Liver (tissue), 9 donors: ENCODE measurements around the gene MED26. TPM values are rescaled to one million over a fixed set of nuclear protein-coding genes. Genes with fewer than 3 reads are reported as not detected.
"Not testable (repeated sequence)": the region's sequence is repeated elsewhere in the genome, so short reads cannot be mapped to it uniquely, and the experiment has no call there.

Source experiments
- DNase-seq: peaks from one replicate; pipeline ENCODE4 v3.0.0-alpha.2; 2017; ENCODE audit warnings: low spot score
- H3K27ac ChIP-seq, 2 donors: one replicate each; pipeline ENCODE4 v1.7.0; 2013; ENCODE audit warnings: inconsistent platforms in 2 of 2, low read length in 2 of 2, control low read depth in 1 of 2, low read depth in 1 of 2, mild to moderate bottlenecking in 1 of 2
- H3K27me3 ChIP-seq, 4 donors: one replicate each; pipeline versions ENCODE4 v1.6.1 to v1.7.0; 2013; ENCODE audit warnings: low read length in 3 of 4, inconsistent platforms in 1 of 4, mild to moderate bottlenecking in 1 of 4, moderate library complexity in 1 of 4; ENCODE audit not compliant: control insufficient read depth in 4 of 4, insufficient read depth in 4 of 4
- H3K36me3 ChIP-seq, 4 donors: one replicate each; pipeline versions ENCODE4 v1.6.1 to v1.7.0; 2013; ENCODE audit warnings: low read length in 3 of 4, mild to moderate bottlenecking in 3 of 4, low read depth in 1 of 4, moderate library complexity in 1 of 4; ENCODE audit not compliant: control insufficient read depth in 4 of 4, insufficient read depth in 3 of 4
- H3K4me1 ChIP-seq, 4 donors: one replicate each; pipeline versions ENCODE4 v1.6.1 to v1.7.0; 2013; ENCODE audit warnings: low read length in 3 of 4, mild to moderate bottlenecking in 3 of 4, moderate library complexity in 1 of 4; ENCODE audit not compliant: control insufficient read depth in 4 of 4, insufficient read depth in 4 of 4
- H3K4me3 ChIP-seq, 3 donors: one replicate each; pipeline versions ENCODE4 v1.6.1 to v1.7.0; 2013; ENCODE audit warnings: low read length in 3 of 3, control low read depth in 1 of 3, low read depth in 1 of 3, mild to moderate bottlenecking in 1 of 3
- H3K9ac ChIP-seq, 2 donors: one replicate each; pipeline ENCODE4 v1.7.0; 2013; ENCODE audit warnings: low read length in 2 of 2, mild to moderate bottlenecking in 2 of 2, moderate library complexity in 2 of 2, control low read depth in 1 of 2, low read depth in 1 of 2
- H3K9me3 ChIP-seq, 4 donors: one replicate each; pipeline versions ENCODE4 v1.6.1 to v1.7.0; 2013; ENCODE audit warnings: low read length in 3 of 4; ENCODE audit not compliant: control insufficient read depth in 4 of 4
- EGR1 ChIP-seq, 2 donors: IDR thresholded peaks; 2 replicates each; pipeline ENCODE4 v1.6.1; 2016 to 2018; ENCODE audit warnings: antibody characterized with exemption in 2 of 2, low read depth in 2 of 2
- FOXA1 ChIP-seq: IDR thresholded peaks from 2 replicates; pipeline ENCODE4 v1.6.1; 2016; ENCODE audit warnings: antibody characterized with exemption
- FOXA2 ChIP-seq: IDR thresholded peaks from 2 replicates; pipeline ENCODE4 v1.6.1; 2016; ENCODE audit warnings: antibody characterized with exemption
- HNF4A ChIP-seq, 2 donors: conservative IDR thresholded peaks; 2 replicates each; pipeline ENCODE4 v1.6.1; 2016; ENCODE audit warnings: antibody characterized with exemption in 2 of 2, mild to moderate bottlenecking in 2 of 2
- HNF4G ChIP-seq: IDR thresholded peaks from 2 replicates; pipeline ENCODE4 v1.6.1; 2016; ENCODE audit warnings: antibody characterized with exemption
- JUND ChIP-seq, 2 donors: IDR thresholded peaks; 2 replicates each; pipeline ENCODE4 v1.6.1; 2016; ENCODE audit warnings: antibody characterized with exemption in 2 of 2
- NR2F2 ChIP-seq: IDR thresholded peaks from 2 replicates; pipeline ENCODE4 v1.6.1; 2016; ENCODE audit warnings: antibody characterized with exemption
- RAD21 ChIP-seq, 2 donors: IDR thresholded peaks; 2 replicates each; pipeline ENCODE4 v1.6.1; 2016; ENCODE audit warnings: antibody characterized with exemption in 2 of 2, mild to moderate bottlenecking in 2 of 2
- RXRA ChIP-seq, 2 donors: IDR thresholded peaks; 2 replicates each; pipeline ENCODE4 v1.6.1; 2017 to 2018; ENCODE audit warnings: antibody characterized with exemption in 2 of 2, mild to moderate bottlenecking in 1 of 2
- SP1 ChIP-seq: IDR thresholded peaks from 2 replicates; pipeline ENCODE4 v1.6.1; 2018; ENCODE audit warnings: antibody characterized with exemption, mild to moderate bottlenecking
- TAF1 ChIP-seq: conservative IDR thresholded peaks from 2 replicates; pipeline ENCODE4 v1.6.1; 2016; ENCODE audit warnings: antibody characterized with exemption, mild to moderate bottlenecking
- YY1 ChIP-seq: IDR thresholded peaks from 2 replicates; pipeline ENCODE4 v1.6.1; 2016; ENCODE audit warnings: antibody characterized with exemption, mild to moderate bottlenecking
- WGBS: extraction: QIAGEN DNeasy Blood & Tissue Kit; methylation state at CpG from one replicate; pipeline ENCODE4 v1.1.7; 2013; 5-methylcytosine and 5-hydroxymethylcytosine counted together
- polyA plus RNA-seq, 2 donors: library from polyadenylated mRNA; stranded (reverse) in 1 of 2; unstranded in 1 of 2; fragments of 200-250 nt in 1 of 2; fragments of >200 nt in 1 of 2; fragmentation: Nextera tagmentation in 1 of 2; extraction: Ambion mirVana in 1 of 2; gene quantifications; one replicate each; pipeline versions ENCODE4 v1.2.1 to v1.2.3, GENCODE V29; 2013 to 2015
- total RNA-seq, 2 donors: library from RNA; depleted of rRNA; stranded (reverse); fragments of >200 nt; gene quantifications; one replicate each; pipeline ENCODE4 v1.2.3, GENCODE V29; 2014
- TF ChIP-seq, protein P1 (sequence below): IDR thresholded peaks from 2 replicates; pipeline ENCODE4 v1.6.1; 2016; ENCODE audit warnings: antibody characterized with exemption
- TF ChIP-seq, protein P2 (sequence below): IDR thresholded peaks from 2 replicates; pipeline ENCODE4 v1.6.1; 2016; ENCODE audit warnings: antibody characterized with exemption
- TF ChIP-seq, protein P3 (sequence below): fragments of 150-350 bp; IDR thresholded peaks from 2 replicates; pipeline ENCODE4 v1.5.1; 2017; ENCODE audit warnings: improper control_type of control experiment, low read depth, low read length; ENCODE audit not compliant: missing input control
- donor health status: healthy.
- donor health status: healthy.
- donor health status: healthy.
- donor health status: healthy.
- donor health status: healthy.

The MED26 gene
- total and polyA plus RNA-seq, 4 donors: 1.5 to 3.8 (median 3.2) TPM

DNA sequence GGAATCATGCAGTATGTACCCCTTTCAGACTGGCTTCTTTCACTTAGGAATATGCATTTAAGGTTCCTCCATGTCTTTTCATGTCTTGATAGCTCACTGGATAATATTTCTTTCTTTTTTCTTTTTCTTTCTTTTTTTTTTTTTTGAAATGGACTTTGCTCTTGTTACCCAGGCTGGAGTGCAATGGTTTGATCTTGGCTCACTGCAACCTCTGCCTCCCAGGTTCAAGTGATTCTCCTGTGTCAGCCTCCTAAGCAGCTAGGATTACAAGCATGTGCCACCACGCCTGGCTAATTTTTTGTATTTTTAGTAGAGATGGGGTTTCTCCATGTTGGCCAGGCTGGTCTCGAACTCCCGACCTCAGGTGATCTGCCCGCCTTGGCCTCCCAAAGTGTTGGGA, 40.7 kb upstream of the MED26 start:
- DNase-seq, H3K36me3 ChIP-seq, H3K9ac ChIP-seq, H3K9me3 ChIP-seq, H3K27me3 ChIP-seq, H3K27ac ChIP-seq, H3K4me3 ChIP-seq, H3K4me1 ChIP-seq: not testable (repeated sequence)
- 96% methylated on average over 4 of the region's 4 CpGs for WGBS
- TF ChIP-seq HNF4A (conservative IDR thresholded peaks at IDR 0.05): peak; percentile 47 to 52

DNA sequence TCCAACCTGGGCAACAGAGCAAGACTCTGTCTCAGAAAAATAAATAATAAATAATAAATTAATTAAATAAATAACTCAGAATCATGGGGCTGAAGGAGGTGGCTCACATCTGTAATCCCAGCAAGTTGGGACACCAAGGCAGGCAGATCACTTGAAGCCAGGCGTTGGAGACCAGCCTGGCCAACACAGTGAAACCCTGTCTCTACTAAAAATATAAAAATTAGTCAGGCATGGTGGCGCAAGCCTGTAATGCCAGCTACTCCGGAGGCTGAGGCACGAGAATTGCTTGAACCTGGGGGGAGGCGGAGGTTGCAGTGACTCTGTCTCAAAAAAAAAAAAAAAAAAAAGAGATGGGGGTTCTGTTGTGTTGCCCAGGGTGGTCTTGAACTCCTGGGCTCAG, 40.2 kb upstream of the MED26 start:
- no peak for DNase-seq
- Histone ChIP-seq H3K27me3 (no peaks in the 10 kb centered on the region), H3K4me1 (no peaks in the 10 kb centered on the region), H3K4me3 (no peak overlapping the region), H3K27ac (no peak overlapping the region), H3K9me3 (no peaks in the 10 kb centered on the region), H3K9ac (no peak overlapping the region), H3K36me3 (no peaks in the 10 kb centered on the region)
- 96% methylated on average over 5 of the region's 5 CpGs for WGBS
- TF ChIP-seq RXRA (IDR thresholded peaks at IDR 0.05) (no peak), YY1 (no peak), TAF1 (no peak), EGR1 (IDR thresholded peaks at IDR 0.05; ENCODE audit: low read depth in 2 of 2) (no peak), RAD21 (IDR thresholded peaks at IDR 0.05) (no peak), FOXA2 (no peak), SP1 (no peak), FOXA1 (no peak), JUND (IDR thresholded peaks at IDR 0.05) (no peak)
- TF ChIP-seq, protein P1, sequence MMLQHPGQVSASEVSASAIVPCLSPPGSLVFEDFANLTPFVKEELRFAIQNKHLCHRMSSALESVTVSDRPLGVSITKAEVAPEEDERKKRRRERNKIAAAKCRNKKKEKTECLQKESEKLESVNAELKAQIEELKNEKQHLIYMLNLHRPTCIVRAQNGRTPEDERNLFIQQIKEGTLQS: no peak
- TF ChIP-seq, protein P2, sequence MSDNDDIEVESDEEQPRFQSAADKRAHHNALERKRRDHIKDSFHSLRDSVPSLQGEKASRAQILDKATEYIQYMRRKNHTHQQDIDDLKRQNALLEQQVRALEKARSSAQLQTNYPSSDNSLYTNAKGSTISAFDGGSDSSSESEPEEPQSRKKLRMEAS: no peak
- TF ChIP-seq, protein P3, sequence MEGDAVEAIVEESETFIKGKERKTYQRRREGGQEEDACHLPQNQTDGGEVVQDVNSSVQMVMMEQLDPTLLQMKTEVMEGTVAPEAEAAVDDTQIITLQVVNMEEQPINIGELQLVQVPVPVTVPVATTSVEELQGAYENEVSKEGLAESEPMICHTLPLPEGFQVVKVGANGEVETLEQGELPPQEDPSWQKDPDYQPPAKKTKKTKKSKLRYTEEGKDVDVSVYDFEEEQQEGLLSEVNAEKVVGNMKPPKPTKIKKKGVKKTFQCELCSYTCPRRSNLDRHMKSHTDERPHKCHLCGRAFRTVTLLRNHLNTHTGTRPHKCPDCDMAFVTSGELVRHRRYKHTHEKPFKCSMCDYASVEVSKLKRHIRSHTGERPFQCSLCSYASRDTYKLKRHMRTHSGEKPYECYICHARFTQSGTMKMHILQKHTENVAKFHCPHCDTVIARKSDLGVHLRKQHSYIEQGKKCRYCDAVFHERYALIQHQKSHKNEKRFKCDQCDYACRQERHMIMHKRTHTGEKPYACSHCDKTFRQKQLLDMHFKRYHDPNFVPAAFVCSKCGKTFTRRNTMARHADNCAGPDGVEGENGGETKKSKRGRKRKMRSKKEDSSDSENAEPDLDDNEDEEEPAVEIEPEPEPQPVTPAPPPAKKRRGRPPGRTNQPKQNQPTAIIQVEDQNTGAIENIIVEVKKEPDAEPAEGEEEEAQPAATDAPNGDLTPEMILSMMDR: no peak

DNA sequence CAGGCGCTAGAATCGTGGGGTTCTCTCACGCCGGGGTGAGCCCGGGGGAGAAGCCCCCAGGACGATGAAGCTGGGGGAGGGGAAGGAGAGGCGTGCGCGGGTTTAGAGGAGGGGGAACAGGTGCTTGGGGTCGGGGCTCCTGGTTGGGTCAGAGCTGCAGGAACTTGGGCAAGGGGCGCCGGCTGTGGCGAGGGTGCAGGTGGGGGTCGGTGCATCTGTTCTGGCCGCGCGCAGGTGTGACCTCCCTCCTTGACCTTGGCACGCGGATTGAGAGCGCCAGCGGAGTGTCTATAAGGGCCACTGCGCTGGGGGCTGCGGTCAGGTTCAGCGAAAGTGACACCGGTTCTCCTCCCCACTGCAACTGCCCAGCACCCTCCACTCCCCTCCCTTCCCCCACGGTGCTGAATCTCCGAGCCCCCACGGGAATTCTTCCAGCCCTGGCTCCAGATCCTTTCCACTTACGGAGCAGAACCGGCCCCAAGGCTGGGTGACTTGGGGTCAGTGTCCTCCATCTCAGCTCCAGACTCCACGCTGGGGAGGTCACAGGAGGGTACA, 33.6 kb upstream of the MED26 start:
- 2% methylated on average over 31 of the region's 31 CpGs for WGBS

More for the DNA sequence above, 33.6 kb upstream of the MED26 start:
- Histone ChIP-seq H3K9ac (peak overlapping the region in 1 of 2 donors; percentile 45), H3K36me3 (peaks cover 0 to 10% (median 3%) of the 10 kb centered on the region in 4 donors), H3K27ac (peak overlapping the region; percentile 54 to 57), H3K4me3 (peak overlapping the region in 2 of 3 donors; percentile 75), H3K4me1 (peaks cover 0 to 34% (median 21%) of the 10 kb centered on the region in 4 donors), H3K9me3 (no peaks in the 10 kb centered on the region), H3K27me3 (no peaks in the 10 kb centered on the region)
- no peak for DNase-seq
- TF ChIP-seq SP1 (no peak), FOXA2 (no peak), HNF4G (no peak), TAF1 (no peak), YY1 (no peak), NR2F2 (peak; percentile 66), RXRA (IDR thresholded peaks at IDR 0.05) (peak; percentile 66 to 82)
- TF ChIP-seq, protein P1: no peak
